Measurements from ENCODE around the gene SLC39A12. TPM values are rescaled to one million over a fixed set of nuclear protein-coding genes. Genes with fewer than 3 reads are reported as not detected.

Gene SLC39A12
- total RNA-seq, 1 experiment from 2014 or later = not detected

DNA sequence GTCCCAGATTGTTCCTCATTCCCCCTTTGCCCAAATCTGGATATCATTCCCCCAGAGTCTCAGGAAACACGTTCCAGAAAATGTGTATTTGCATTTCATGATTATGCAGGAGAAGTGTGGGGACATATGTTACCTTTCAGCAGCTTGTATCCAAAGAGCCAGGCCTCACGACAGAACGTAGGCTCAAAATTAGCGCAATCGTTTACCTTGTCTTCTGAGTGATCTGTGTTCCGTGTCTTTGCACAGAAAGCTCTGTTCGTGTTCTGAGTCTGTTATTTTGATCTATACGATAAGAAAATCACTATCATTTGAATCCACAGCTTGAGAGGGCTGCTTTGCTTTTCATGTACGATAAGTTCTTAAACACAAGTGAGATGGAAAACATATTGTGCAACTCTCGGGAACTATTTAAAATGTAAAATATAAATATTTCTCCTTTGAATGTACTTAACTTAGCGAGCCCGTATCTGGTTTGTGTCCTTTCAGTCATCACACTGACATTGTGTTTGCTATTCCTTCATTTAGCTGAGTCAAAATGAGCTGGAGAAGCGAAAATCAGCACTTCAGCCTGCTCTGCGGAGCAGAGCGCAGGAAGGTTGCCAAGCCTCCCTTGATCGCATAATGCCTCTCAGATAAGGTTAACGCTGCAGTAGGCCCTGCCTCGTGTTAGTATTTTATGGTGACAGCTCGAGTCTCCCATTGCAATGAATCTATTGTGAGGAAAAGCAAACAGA lies 108.3 kb downstream of the SLC39A12 start:
- no peak for DNase-seq (ENCODE audit: low spot score)
- Mint-ChIP-seq H3K36me3 (0 out of 2 replicates have a peak, but pooled peaks cover 3% of the 10 kb centered on the region), H3K9me3 (peaks cover 17% of the 10 kb centered on the region), H3K4me1 (no peaks in the 10 kb centered on the region), H3K4me3 (no peak overlapping the region), H3K27ac (no peak overlapping the region), H3K27me3 (ENCODE audit: low read depth) (no peaks in the 10 kb centered on the region)
- ChIA-PET POLR2A (no interaction called here), CTCF (no interaction called here)
- TF ChIP-seq GTF2I (CRISPR knock-in tag; conservative IDR thresholded peaks at IDR 0.05) = no peak
- no peak for ATAC-seq

GRCh38 chr10:18066947-18067346 lies 115.2 kb downstream of the SLC39A12 start:
- no peak overlapping the region for H3K4me3 Mint-ChIP-seq
- no peaks in the 10 kb centered on the region for H3K36me3 Mint-ChIP-seq
- DNase-seq (ENCODE audit: low spot score) (no peak), ATAC-seq (no peak)
- TF ChIP-seq OVOL2 (CRISPR knock-in tag; IDR thresholded peaks at IDR 0.05; ENCODE audit: borderline replicate concordance) (no peak), CREB1 (CRISPR knock-in tag; IDR thresholded peaks at IDR 0.05) (no peak), TP53 (CRISPR knock-in tag; IDR thresholded peaks at IDR 0.05) (no peak), NR2C2 (CRISPR knock-in tag; IDR thresholded peaks at IDR 0.05) (no peak), ATF1 (CRISPR knock-in tag; IDR thresholded peaks at IDR 0.05) (no peak)
- no peaks in the 10 kb centered on the region for H3K4me1 Mint-ChIP-seq
- 0 out of 2 replicates have a peak, but pooled peaks cover 4% of the 10 kb centered on the region for H3K9me3 Mint-ChIP-seq
- CTCF ChIA-PET = no interaction called here
- H3K27ac Mint-ChIP-seq = no peak overlapping the region
- POLR2A ChIA-PET = no interaction called here
- H3K27me3 Mint-ChIP-seq (ENCODE audit: low read depth) = no peaks in the 10 kb centered on the region

DNA sequence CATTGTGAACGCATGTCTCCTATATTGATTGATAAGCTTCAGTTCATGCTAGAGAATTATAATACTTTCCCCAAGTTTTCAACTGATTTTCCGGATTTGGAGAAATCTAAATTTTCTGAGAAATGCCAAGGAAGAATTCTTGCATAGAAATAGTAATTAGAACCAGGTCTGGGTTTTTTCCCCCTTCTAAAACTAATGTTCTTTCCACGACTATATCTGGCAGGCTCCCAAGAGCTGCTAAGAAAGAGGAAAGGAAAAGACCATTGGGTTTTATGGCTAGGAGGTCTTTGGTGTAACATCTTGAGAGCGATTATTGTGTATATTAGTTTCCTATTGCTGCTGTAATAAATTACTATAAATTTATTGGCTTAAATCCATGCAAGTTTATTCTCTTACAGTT lies 116.7 kb downstream of the SLC39A12 start:
- Mint-ChIP-seq H3K27me3 (ENCODE audit: low read depth) (no peaks in the 10 kb centered on the region), H3K27ac (no peak overlapping the region), H3K4me1 (no peaks in the 10 kb centered on the region), H3K4me3 (no peak overlapping the region), H3K9me3 (0 out of 2 replicates have a peak, but pooled peaks cover 4% of the 10 kb centered on the region), H3K36me3 (no peaks in the 10 kb centered on the region)
- ChIA-PET POLR2A (no interaction called here), CTCF (no interaction called here)
- no peak for DNase-seq (ENCODE audit: low spot score)
- no peak for TF ChIP-seq NR3C1 (CRISPR knock-in tag; conservative IDR thresholded peaks at IDR 0.05; ENCODE audit: low read depth)
- no peak for TF ChIP-seq PRDM15 (CRISPR knock-in tag; IDR thresholded peaks at IDR 0.05)
- no peak for TF ChIP-seq ZNF532 (CRISPR knock-in tag; IDR thresholded peaks at IDR 0.05; ENCODE audit: borderline replicate concordance)
- TF ChIP-seq ERG (CRISPR knock-in tag; IDR thresholded peaks at IDR 0.05) = no peak
- no peak for TF ChIP-seq GRHL2 (CRISPR knock-in tag; IDR thresholded peaks at IDR 0.05; ENCODE audit: insufficient replicate concordance, severe bottlenecking)
- no peak for TF ChIP-seq SMAD3 (CRISPR knock-in tag; IDR thresholded peaks at IDR 0.05; ENCODE audit: borderline replicate concordance)
- TF ChIP-seq ZBTB21 (CRISPR knock-in tag; IDR thresholded peaks at IDR 0.05; ENCODE audit: borderline replicate concordance) = no peak
- TF ChIP-seq ZNF425 (CRISPR knock-in tag; conservative IDR thresholded peaks at IDR 0.05) = no peak
- TF ChIP-seq, protein P1, sequence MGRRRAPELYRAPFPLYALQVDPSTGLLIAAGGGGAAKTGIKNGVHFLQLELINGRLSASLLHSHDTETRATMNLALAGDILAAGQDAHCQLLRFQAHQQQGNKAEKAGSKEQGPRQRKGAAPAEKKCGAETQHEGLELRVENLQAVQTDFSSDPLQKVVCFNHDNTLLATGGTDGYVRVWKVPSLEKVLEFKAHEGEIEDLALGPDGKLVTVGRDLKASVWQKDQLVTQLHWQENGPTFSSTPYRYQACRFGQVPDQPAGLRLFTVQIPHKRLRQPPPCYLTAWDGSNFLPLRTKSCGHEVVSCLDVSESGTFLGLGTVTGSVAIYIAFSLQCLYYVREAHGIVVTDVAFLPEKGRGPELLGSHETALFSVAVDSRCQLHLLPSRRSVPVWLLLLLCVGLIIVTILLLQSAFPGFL (CRISPR knock-in tag; IDR thresholded peaks at IDR 0.05; ENCODE audit: borderline replicate concordance) = no peak
- TF ChIP-seq CREB1 (CRISPR knock-in tag; IDR thresholded peaks at IDR 0.05) = no peak
- TF ChIP-seq JUN (CRISPR knock-in tag; IDR thresholded peaks at IDR 0.05) = no peak
- TF ChIP-seq, protein P2, sequence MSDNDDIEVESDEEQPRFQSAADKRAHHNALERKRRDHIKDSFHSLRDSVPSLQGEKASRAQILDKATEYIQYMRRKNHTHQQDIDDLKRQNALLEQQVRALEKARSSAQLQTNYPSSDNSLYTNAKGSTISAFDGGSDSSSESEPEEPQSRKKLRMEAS (CRISPR knock-in tag; IDR thresholded peaks at IDR 0.05) = no peak
- no peak for TF ChIP-seq ZNF396 (CRISPR knock-in tag; IDR thresholded peaks at IDR 0.05; ENCODE audit: borderline replicate concordance)
- ATAC-seq = no peak
